Activated naive CD4-positive, alpha-beta T cell treated with anti-CD3 and anti-CD28 coated beads, Interleukin-2, amount 50 U/mL, for 16 hours (primary cell): ENCODE data around the gene COL19A1.

Experiments used
- DNase-seq: peaks from one replicate; pipeline ENCODE4 v3.0.0-alpha.2; 2020

COL19A1 gene

GRCh38 chr6:70180183-70180900, 314.0 kb downstream of the COL19A1 start:
- no peak for DNase-seq

DNA sequence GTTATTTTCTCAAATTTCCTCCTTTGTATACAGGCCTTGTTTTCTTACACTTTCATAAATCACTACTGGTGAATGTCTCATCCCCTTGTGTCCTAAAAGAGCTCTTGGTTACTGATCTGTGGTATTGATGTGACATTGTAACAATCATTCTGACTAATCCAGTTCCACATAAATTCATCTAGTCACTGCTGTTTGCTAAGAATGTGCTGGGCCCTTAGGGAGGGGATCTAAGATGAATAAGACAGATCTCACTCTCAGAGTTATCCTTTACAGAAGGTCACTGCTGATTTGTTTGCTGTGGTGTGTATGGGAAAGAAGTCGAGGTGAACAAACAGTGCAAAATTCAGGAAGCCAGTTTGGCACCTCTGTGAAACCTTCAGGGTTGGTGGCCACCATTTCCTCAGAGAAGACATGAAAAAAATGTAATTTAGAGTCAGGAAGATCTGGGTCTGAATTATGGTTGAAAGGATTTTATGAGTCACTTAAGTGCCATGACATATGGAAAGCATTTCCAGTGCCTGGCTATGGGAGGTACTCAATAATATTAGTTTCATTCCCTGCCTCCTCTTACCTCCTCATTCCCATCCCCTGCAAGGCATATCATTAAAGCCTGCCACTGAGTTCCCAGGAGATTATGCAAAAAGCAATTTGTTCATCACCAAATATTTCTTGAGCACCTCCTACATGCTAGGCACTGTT, 314.7 kb downstream of the COL19A1 start:
- DNase-seq: no peak

DNA sequence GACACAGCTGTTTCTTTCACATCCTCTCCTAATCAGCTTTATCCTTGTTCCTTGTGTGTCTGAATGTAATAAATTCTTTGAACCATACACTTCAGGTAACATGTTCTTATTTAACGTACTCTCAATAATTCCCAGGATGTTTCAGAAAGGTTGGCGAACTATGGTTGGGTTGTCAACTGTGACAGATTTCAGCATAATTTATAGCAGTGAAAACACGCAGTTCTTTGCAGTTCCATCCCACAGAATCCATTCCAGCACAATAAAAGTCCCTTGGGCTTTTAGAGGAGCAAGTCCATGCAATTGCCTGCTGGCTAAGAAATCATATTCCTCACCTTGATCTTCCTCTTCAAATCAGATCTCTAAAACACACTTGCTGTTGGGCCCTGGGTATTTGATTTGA, 317.2 kb downstream of the COL19A1 start:
- no peak for DNase-seq

GRCh38 chr6:70184723-70185122, 318.4 kb downstream of the COL19A1 start:
- DNase-seq: no peak

- no peak for DNase-seq
Observed at GRCh38 chr6:70186461-70186860, 320.1 kb downstream of the COL19A1 start.

- DNase-seq: no peak
Observed at GRCh38 chr6:70188202-70188601, 321.8 kb downstream of the COL19A1 start.

GRCh38 chr6:70194421-70194820, 328.1 kb downstream of the COL19A1 start:
- DNase-seq: no peak

GRCh38 chr6:70196531-70196930, 330.2 kb downstream of the COL19A1 start:
- DNase-seq: no peak

GRCh38 chr6:70198785-70199184, 332.4 kb downstream of the COL19A1 start:
- no peak for DNase-seq

GRCh38 chr6:70208235-70208790, 342.0 kb downstream of the COL19A1 start:
- no peak for DNase-seq

- no peak for DNase-seq
Observed at GRCh38 chr6:70210462-70210861, 344.1 kb downstream of the COL19A1 start.

DNA sequence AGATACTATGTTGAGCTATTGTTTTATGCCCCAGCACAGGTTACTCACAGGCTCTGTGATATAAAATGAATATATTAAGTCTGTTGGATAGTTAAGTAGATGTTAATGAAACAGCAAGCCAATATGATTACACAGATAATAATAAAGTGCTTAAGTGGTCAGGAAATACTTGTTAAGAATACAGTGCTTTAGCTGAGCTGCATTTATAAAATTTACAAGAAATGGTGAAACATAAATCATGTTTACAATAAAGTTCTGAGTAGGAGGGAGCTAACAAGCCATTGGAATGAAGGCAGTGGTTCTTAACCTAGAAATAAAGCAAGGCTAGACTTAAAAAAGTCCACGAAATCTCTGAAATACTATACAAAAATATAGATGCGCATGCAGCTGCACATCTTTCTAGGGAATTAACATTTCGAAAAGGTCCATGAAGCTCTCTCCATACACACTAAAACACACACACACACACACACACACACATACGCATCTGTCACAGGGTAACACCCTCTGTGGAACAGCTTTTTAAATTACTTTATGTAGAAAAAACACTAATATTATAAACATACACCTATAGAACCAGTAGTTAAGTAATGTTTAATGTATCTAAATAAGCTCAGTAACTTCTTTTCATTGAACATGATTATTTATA, 349.2 kb downstream of the COL19A1 start:
- DNase-seq: no peak

GRCh38 chr6:70216767-70217166, 350.4 kb downstream of the COL19A1 start:
- DNase-seq: no peak

DNA sequence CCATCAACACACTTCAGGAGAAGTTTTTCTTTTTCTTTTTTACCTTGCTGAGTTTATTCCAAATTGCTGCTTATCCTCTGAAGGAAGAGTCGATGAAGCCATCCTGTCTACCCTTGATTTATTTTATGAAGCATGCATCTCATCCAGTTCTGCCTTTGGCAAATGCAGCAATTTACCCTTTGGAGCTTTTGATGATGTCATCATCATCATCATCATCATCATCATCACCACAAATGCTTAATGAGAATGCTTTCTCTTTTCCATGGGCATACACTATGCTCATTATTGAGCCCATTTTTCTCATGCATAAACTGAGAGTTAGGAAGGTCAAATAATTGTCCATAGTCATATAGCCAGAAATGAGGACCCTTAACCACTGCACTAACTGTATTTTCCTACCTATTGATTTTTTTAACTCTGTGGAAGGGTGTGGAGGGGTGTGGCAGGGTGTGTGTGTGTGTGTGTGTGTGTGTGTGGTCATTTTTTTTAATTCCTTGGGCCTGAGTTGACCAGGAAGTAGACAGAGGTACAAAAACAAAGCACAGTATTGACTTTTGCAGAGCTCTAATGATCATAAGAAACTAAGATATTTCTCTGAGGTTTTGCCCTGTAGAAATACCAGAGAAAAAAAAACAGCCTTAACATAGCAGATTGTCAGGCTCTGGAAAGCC, 353.7 kb downstream of the COL19A1 start:
- no peak for DNase-seq

DNA sequence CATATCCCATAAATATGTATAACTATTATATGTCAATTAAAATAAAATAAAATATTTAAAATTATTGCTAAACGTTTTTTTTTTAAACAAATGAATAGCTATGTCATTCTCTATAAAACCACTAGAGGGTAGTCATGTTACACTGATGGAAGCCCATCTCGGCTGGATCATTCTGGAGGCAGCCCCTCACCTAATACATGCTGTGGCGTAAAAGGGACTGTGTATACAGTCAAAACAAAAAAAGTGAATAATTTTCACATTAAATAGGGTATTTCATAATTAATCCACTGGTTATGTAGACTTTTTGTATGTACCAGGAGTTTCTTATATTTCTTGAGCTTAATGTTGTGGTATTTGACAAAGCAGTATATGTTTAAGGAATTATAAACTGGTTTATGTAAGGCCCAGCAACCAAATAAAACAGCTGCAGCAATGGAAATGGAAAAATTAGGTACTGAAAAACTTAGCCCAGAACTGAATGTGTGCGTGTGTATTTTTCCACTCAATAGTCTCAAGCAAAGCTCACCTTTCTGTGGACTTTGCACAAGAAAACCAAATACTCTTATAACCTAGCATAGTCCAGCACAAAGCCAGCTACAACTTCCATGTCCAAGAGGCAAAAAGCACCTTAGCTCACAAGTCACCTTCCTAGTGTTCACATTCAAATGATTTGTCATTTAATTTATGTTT, 354.8 kb downstream of the COL19A1 start:
- no peak for DNase-seq

DNA sequence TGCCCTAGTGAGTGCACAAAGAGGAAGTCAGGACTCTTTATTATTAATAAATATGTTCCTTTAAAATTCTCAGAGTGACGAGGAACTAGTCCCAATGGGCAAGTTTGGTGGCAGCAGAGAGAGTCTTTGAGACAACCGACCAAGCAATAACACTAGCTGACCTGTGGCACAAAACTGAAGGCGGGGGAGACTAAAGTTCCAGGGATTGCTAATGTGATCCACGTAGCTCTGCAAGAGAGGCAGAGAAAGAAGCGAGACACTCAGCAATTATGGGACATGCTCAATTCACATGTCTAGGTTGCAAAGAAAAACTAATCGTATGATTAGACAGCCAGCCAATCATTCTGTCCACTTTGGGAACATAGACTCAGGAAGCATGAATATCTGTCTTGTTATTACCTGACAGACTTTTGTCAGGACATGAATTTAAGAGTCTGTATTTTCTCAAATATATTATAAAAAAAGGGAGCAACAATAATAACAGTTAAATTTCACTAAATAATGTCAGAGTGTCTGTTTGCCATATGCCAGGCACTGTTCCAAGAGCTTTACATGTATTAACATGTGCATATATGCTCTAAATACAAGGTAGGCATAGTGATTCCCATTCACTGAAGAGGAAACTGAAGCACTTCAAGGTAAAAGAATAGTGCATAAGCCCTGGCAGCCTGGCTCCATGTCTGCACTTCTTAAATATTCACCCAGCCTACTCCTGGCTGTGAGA, 355.5 kb downstream of the COL19A1 start:
- DNase-seq: no peak

GRCh38 chr6:70222439-70222749, 356.0 kb downstream of the COL19A1 start:
- no peak for DNase-seq

DNA sequence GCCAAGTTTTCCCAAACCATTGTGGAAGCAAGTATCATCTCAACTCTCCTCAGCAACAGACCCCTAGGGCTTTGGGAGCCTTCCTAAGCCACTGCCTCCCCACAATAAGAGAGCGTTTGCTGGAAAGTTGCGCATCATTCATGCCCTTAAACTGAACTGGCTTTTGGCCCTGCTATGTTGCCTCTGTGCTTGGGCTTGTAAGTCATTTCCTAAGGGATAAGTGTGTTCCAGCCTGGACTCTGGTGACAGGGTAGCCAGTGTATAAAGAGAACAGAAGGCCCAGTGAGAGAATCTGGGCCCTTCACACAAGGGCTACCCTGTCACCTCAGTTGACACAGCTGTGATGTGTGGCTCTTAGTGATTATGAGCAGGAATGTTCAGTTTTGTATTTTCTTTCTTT, 358.7 kb downstream of the COL19A1 start:
- no peak for DNase-seq

GRCh38 chr6:70231311-70231710, 365.0 kb downstream of the COL19A1 start:
- no peak for DNase-seq

DNA sequence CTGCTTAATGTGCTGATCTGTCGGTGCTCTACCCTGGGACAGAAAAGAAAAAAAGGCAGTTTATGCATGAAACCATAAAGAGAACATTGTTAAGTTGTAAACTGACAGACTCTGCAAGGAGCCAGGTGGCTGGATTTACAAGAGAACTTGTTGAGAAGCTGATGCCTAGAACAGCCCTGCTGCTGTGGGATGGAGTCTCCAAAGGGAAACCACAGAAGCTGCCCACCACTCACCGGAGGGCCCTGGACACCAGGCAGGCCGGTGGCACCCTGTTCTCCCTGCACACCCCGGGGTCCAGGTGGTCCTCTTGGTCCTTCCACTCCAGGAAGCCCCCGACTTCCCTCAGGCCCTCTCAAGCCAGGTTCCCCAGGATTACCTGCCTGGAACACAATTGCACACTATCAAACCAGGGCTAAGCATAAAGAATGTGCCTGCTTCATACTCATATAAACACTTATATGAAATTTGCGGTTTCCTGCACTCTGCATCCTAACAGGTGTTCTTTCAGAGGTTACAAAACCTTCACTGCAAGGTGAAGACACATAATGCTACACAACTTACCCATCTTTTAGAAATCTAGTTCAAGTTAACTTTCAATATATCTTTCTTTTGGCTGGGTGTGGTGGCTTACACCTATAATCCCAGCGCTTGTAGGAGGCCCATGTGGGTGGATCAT, 368.3 kb downstream of the COL19A1 start:
- no peak for DNase-seq

DNA sequence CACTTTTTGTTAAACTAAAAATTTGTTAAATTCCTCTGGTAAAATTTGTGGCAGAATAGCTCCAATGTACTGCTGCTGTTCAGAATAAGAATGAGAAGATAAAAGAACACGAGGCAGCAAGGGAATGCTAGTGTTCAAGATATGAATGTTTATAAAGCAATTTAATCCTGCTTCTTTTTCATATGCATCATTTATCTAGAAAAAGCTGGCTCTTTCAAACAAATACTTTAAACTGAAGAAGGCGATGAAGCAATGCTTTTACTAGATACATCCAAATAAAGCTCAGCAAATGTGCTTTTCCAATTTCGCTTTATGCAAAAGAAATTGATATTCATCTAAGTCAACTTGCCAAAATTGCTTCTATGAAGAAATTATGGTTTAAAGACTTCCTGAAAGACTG, 370.0 kb downstream of the COL19A1 start:
- DNase-seq: no peak

- no peak for DNase-seq
Observed at GRCh38 chr6:70241031-70241430, 374.7 kb downstream of the COL19A1 start.
